NB4 (cell line): Measurements from ENCODE around the gene EHD2.

Experiments used
- CTCF ChIP-seq: IDR thresholded peaks from one replicate; pipeline ENCODE4 v1.5.1; 2012; ENCODE audit warnings: low read depth, low read length
- POLR2A ChIP-seq: IDR thresholded peaks from 2 replicates; pipeline ENCODE4 v1.6.1; 2011; ENCODE audit warnings: mild to moderate bottlenecking; ENCODE audit not compliant: insufficient read length; ENCODE audit errors: extremely low read depth
- TF ChIP-seq, protein P1 (sequence below): IDR thresholded peaks from 2 replicates; pipeline ENCODE4 v1.6.1; 2011; ENCODE audit warnings: low read depth, low read length

DNA sequence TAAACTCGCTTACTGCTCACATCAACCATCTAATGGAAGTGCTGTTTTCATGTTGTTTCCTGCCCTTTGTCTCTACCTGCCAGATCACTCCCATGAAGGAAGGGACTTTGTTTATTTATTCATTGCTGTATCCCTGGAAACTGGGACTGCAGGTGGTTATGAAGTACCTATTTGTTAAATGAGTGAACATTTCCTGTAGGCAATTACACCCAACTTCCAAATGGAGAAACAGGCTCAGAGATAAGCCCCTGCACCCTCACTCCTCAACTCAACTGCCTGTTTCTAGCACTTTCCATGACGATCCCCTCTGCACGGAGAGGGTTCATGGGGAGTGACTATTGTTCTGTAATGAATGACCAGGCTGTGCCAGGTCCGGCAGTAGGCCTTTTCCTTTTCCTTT is 63.3 kb downstream of the EHD2 start:
- no peak for TF ChIP-seq POLR2A
- no peak for TF ChIP-seq CTCF
- TF ChIP-seq, protein P1, sequence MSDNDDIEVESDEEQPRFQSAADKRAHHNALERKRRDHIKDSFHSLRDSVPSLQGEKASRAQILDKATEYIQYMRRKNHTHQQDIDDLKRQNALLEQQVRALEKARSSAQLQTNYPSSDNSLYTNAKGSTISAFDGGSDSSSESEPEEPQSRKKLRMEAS: no peak
